SK-N-SH (cell line): ENCODE results near the gene LRP1.

Source experiments
- EP300 ChIP-seq, 2 experiments: IDR thresholded peaks; 2 replicates each; pipeline versions ENCODE4 v1.4.0 to v1.6.1; 2012; ENCODE audit warnings: borderline replicate concordance in 1 of 2, low read depth in 1 of 2, low read length in 1 of 2
- EZH2phosphoT487 ChIP-seq: fragments of 200-600 bp; sonication (generic); IDR thresholded peaks from 2 replicates; pipeline ENCODE4 v1.6.1; 2017; ENCODE audit warnings: low read depth, mixed run types, mild to moderate bottlenecking, antibody characterized with exemption, moderate library complexity, borderline replicate concordance
- FOXJ3 ChIP-seq: sonication (generic); formaldehyde crosslinking; IDR thresholded peaks from 2 replicates; pipeline ENCODE4 v1.5.1; 2020; ENCODE audit warnings: mild to moderate bottlenecking, missing genetic modification reagents
- NRF1 ChIP-seq: IDR thresholded peaks from 2 replicates; pipeline ENCODE4 v1.6.1; 2012; ENCODE audit warnings: low read depth, mild to moderate bottlenecking, low read length
- PBX3 ChIP-seq: IDR thresholded peaks from 2 replicates; pipeline ENCODE4; 2012
- POLR2AphosphoS5 ChIP-seq: IDR thresholded peaks from 2 replicates; pipeline ENCODE4 v1.6.1; 2012; ENCODE audit warnings: low read depth, low read length
- RAD21 ChIP-seq: IDR thresholded peaks from 2 replicates; pipeline ENCODE4 v1.6.1; 2012; ENCODE audit warnings: mild to moderate bottlenecking, low read length
- SIN3A ChIP-seq: IDR thresholded peaks from 2 replicates; pipeline ENCODE4 v1.6.1; 2012; ENCODE audit warnings: low read depth, mild to moderate bottlenecking, low read length, moderate library complexity, borderline replicate concordance
- TAF1 ChIP-seq: IDR thresholded peaks from 2 replicates; pipeline ENCODE4 v1.6.1; 2012; ENCODE audit warnings: low read depth, mild to moderate bottlenecking, low read length, moderate library complexity, borderline replicate concordance
- TCF12 ChIP-seq: IDR thresholded peaks from 2 replicates; pipeline ENCODE4 v1.4.0; 2012
- USF2 ChIP-seq: fragments of 150-350 bp; IDR thresholded peaks from 2 replicates; pipeline ENCODE4 v1.6.1; 2017; ENCODE audit warnings: antibody characterized with exemption, low read length, low read depth, borderline replicate concordance
- YY1 ChIP-seq: IDR thresholded peaks from 2 replicates; pipeline ENCODE4 v1.4.0; 2012; ENCODE audit warnings: low read depth, mild to moderate bottlenecking
- TF ChIP-seq, protein P1 (sequence below): IDR thresholded peaks from 2 replicates; pipeline ENCODE4 v1.4.0; 2012; ENCODE audit warnings: low read depth
- TF ChIP-seq, protein P2 (sequence below): fragments of 200-600 bp; sonication (generic); IDR thresholded peaks from 2 replicates; pipeline ENCODE4 v1.6.1; 2017; ENCODE audit warnings: antibody characterized with exemption, mild to moderate bottlenecking, moderate library complexity

GRCh38 chr12:57090490-57090889 lies 37.8 kb upstream of the LRP1 start:
- TF ChIP-seq, protein P1, sequence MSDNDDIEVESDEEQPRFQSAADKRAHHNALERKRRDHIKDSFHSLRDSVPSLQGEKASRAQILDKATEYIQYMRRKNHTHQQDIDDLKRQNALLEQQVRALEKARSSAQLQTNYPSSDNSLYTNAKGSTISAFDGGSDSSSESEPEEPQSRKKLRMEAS, result no peak
- TF ChIP-seq, protein P2, sequence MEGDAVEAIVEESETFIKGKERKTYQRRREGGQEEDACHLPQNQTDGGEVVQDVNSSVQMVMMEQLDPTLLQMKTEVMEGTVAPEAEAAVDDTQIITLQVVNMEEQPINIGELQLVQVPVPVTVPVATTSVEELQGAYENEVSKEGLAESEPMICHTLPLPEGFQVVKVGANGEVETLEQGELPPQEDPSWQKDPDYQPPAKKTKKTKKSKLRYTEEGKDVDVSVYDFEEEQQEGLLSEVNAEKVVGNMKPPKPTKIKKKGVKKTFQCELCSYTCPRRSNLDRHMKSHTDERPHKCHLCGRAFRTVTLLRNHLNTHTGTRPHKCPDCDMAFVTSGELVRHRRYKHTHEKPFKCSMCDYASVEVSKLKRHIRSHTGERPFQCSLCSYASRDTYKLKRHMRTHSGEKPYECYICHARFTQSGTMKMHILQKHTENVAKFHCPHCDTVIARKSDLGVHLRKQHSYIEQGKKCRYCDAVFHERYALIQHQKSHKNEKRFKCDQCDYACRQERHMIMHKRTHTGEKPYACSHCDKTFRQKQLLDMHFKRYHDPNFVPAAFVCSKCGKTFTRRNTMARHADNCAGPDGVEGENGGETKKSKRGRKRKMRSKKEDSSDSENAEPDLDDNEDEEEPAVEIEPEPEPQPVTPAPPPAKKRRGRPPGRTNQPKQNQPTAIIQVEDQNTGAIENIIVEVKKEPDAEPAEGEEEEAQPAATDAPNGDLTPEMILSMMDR, result no peak
- TF ChIP-seq TAF1 (no peak), EP300 (IDR thresholded peaks at IDR 0.05; ENCODE audit: borderline replicate concordance in 1 of 2, low read depth in 1 of 2, low read length in 1 of 2) (no peak), TCF12 (no peak), YY1 (no peak), EZH2phosphoT487 (no peak), FOXJ3 (no peak), PBX3 (no peak), USF2 (no peak), SIN3A (no peak), POLR2AphosphoS5 (no peak), RAD21 (no peak), NRF1 (no peak)
